Heart left ventricle (tissue), 16 donors: ENCODE measurements around the gene ARG1. TPM values are rescaled to one million over a fixed set of nuclear protein-coding genes. Genes with fewer than 3 reads are reported as not detected.

ENCODE experiments used
- ATAC-seq, 4 donors: fragments of 200-7000 bp; cut with Tn5 transposase; one replicate each; pipeline ENCODE4 v1.9.1; 2020 to 2022; ENCODE audit warnings: moderate library complexity in 4 of 4, mild to moderate bottlenecking in 3 of 4, moderate number of reproducible peaks in 1 of 4
- DNase-seq, 5 donors: peaks; one replicate each; pipeline ENCODE4 v3.0.0-alpha.2; 2020
- H3K27ac ChIP-seq, 12 donors: fragments of 200-600 bp; sonication (generic) in 4 of 12; one replicate each; pipeline versions ENCODE4 v1.5.0 to v1.8.0; 2016 to 2022; ENCODE audit warnings: mild to moderate bottlenecking in 2 of 12
- H3K27me3 ChIP-seq, 9 donors: fragments of 200-600 bp; sonication (generic) in 2 of 9; one replicate each; pipeline versions ENCODE4 v1.5.1 to v1.8.0; 2016 to 2022; ENCODE audit warnings: mild to moderate bottlenecking in 3 of 9
- H3K36me3 ChIP-seq, 9 donors: fragments of 200-600 bp; sonication (generic) in 2 of 9; one replicate each; pipeline versions ENCODE4 v1.5.0 to v1.8.0; 2018 to 2022; ENCODE audit warnings: mild to moderate bottlenecking in 2 of 9
- H3K4me1 ChIP-seq, 12 donors: fragments of 200-600 bp; sonication (generic) in 4 of 12; one replicate each; pipeline versions ENCODE4 v1.5.0 to v1.8.0; 2016 to 2022; ENCODE audit warnings: mild to moderate bottlenecking in 3 of 12
- H3K4me3 ChIP-seq, 12 donors: fragments of 200-600 bp; sonication (generic) in 4 of 12; one replicate each; pipeline versions ENCODE4 v1.5.0 to v1.8.0; 2017 to 2022; ENCODE audit warnings: mild to moderate bottlenecking in 9 of 12, moderate library complexity in 4 of 12
- H3K9me3 ChIP-seq, 12 donors: fragments of 200-600 bp; sonication (generic) in 4 of 12; one replicate each; pipeline versions ENCODE4 v1.5.0 to v1.8.0; 2016 to 2022; ENCODE audit warnings: mild to moderate bottlenecking in 1 of 12
- CTCF ChIP-seq, 12 donors: fragments of 200-600 bp; sonication (generic) in 4 of 12; IDR thresholded peaks; one replicate each; pipeline versions ENCODE4 v1.5.0 to v1.8.0; 2018 to 2022; ENCODE audit warnings: antibody characterized with exemption in 12 of 12, mild to moderate bottlenecking in 5 of 12
- POLR2A ChIP-seq, 2 donors: fragments of 450-650 bp; IDR thresholded peaks; one replicate each; pipeline ENCODE4 v1.6.1; 2017; ENCODE audit warnings: antibody characterized with exemption in 2 of 2, mild to moderate bottlenecking in 2 of 2, moderate library complexity in 2 of 2
- WGBS, 4 donors: extraction: QIAGEN DNeasy Blood & Tissue Kit in 2 of 4; methylation state at CpG; one replicate each; pipeline versions ENCODE4 v1.1.5 to v1.1.7; 2013 to 2018; 5-methylcytosine and 5-hydroxymethylcytosine counted together
- intact Hi-C, 10 donors: fragments of 100-400 bp; cut with DNase I; formaldehyde crosslinking; loops; one replicate each; pipeline versions ENCODE4 v1.11.1 to v1.14.2; 2022
- polyA plus RNA-seq, 2 donors: library from polyadenylated mRNA; stranded (reverse); fragments of 200-250 nt; gene quantifications; one replicate each; pipeline ENCODE4 v1.2.3, GENCODE V29; 2013
- total RNA-seq, 9 donors: library from RNA; depleted of rRNA in 2 of 9; stranded (reverse); fragments of >200 nt in 2 of 9; fragmentation: NEBNext Ultra II Directional in 3 of 9; extraction: Animal tissue kit (Norgen Biotek cat#: 25700) in 3 of 9; gene quantifications; one replicate each; pipeline versions ENCODE4 v1.1.0 to v1.2.4, GENCODE V29; 2016 to 2023
- donor health status: ischemic (EF 13 %, LVEDD 7.1; RV severe dilation, severe dysfunction).
- donor health status: healthy with polysubstance abuse.
- donor health status: DM: no; HTN: yes; CAD: no.
- donor health status: DM: no; HTN: no; CAD: no.
- donor health status: ischemic (EF 25% LVEDD 6.9; RV normal size, moderate dysfunction).
- donor health status: ischemic (EF 25% LVEDD 5.7; RV mildly dilated, moderate dysfunction).
- donor health status: healthy.
- donor health status: DM: yes; HTN: yes; CAD: no.
- donor health status: ischemic (EF 35%, LVEDD 5.7; RV mildly dilated, moderate dysfunction).
- donor health status: nonischemic (EF 11% LVEDD 7.7; RV severe dilation, severe dysfunction).
- donor health status: DM: yes; HTN: yes; CAD: no.
- donor health status: PGD.
- donor health status: ischemic (EF 29% LVEDD 5.4; RV normal size, mild dysfunction).
- donor health status: nonischemic (EF 23%, LVEDD 6.1; RV moderate dilation, normal function).

ARG1 gene
- total and polyA plus RNA-seq, 11 donors, result 0.37 to 0.94 (median 0.51) TPM; not detected in 6

GRCh38 chr6:131597446-131597845 is 24.4 kb downstream of the ARG1 start:
- Histone ChIP-seq H3K27me3 (no peaks in the 10 kb centered on the region), H3K4me1 (peaks cover 0 to 3% (median 0%) of the 10 kb centered on the region in 12 donors), H3K4me3 (no peak overlapping the region), H3K27ac (no peak overlapping the region), H3K36me3 (peaks cover 0 to 100% (median 100%) of the 10 kb centered on the region in 9 donors), H3K9me3 (no peaks in the 10 kb centered on the region)
- no peak for ATAC-seq
- TF ChIP-seq CTCF (IDR thresholded peaks at IDR 0.05), result peak in 5 of 12 donors; percentile 11 to 29 (median 23)
- TF ChIP-seq POLR2A (IDR thresholded peaks at IDR 0.05), result no peak
- WGBS, 4 donors, result 92 to 96% (median 96%) methylated on average over 3 of the region's 3 CpGs
- no peak for DNase-seq
- intact Hi-C loops, result no loop called here

DNA sequence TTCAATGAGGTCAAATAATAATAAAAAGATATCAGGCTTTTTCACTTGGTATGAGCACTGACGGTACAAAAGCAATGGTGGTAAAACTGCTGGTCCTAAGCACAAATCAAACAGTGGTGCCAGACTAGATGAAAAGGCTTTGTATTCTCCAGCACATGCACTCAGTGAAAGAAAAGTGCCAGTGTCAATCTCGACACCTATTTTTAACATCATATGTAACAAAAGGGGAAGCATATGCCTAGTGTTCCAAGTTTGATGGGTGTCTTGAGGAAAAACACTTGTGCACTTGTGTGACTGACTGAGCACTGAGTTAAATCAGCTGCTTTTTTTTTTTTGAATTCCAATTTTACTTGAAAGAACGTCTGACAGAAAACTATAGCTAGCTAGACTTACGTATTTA is 27.7 kb downstream of the ARG1 start:
- 55 to 61% (median 58%) methylated on average over 4 of the region's 4 CpGs for WGBS, 4 donors

DNA sequence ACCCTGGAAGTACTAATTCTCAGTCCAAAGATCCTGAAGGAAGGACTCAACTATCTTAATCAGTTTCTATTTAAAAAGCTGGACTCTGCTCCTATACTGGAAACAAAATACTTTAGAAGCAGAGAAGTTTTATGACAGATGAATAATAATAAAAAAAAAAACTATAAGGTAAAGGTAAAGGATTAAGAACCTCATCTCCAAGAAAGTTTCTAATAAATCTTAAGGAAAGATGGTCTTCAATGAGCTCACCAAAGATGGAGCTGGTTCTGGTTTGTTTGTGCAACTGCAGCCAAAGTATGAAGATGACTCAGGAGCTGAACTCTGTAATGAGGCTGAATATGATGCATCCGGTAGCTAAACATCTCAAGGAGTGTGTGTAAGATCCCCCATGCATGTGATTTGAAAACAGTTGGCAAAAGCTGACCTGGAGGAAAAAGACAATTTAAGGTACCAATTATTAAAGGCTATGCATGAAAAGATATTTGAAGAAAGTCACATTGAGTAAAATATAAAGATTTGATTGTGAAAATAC is 29.8 kb downstream of the ARG1 start:
- peaks cover 0 to 100% (median 100%) of the 10 kb centered on the region in 9 donors for H3K36me3 ChIP-seq
- H3K4me1 ChIP-seq, result peaks cover 0 to 3% (median 0%) of the 10 kb centered on the region in 12 donors
- H3K27ac ChIP-seq, result no peak overlapping the region
- TF ChIP-seq POLR2A (IDR thresholded peaks at IDR 0.05) (no peak), CTCF (IDR thresholded peaks at IDR 0.05) (no peak)
- H3K27me3 ChIP-seq, result no peaks in the 10 kb centered on the region
- ATAC-seq (no peak), DNase-seq (no peak)
- H3K4me3 ChIP-seq, result no peak overlapping the region
- intact Hi-C loops, result no loop called here
- no peaks in the 10 kb centered on the region for H3K9me3 ChIP-seq
- WGBS, 4 donors, result 83 to 97% (median 92%) methylated on average over 1 of the region's 1 CpG

More for the DNA sequence above, 27.7 kb downstream of the ARG1 start:
- no peaks in the 10 kb centered on the region for H3K27me3 ChIP-seq
- peaks cover 0 to 100% (median 100%) of the 10 kb centered on the region in 9 donors for H3K36me3 ChIP-seq
- TF ChIP-seq POLR2A (IDR thresholded peaks at IDR 0.05) (no peak), CTCF (IDR thresholded peaks at IDR 0.05) (no peak)
- no peak overlapping the region for H3K27ac ChIP-seq
- intact Hi-C loops, result no loop called here
- peaks cover 0 to 3% (median 0%) of the 10 kb centered on the region in 12 donors for H3K4me1 ChIP-seq
- no peak for DNase-seq
- no peak overlapping the region for H3K4me3 ChIP-seq
- ATAC-seq, result peak; percentile 42 to 80 (median 78)
- H3K9me3 ChIP-seq, result no peaks in the 10 kb centered on the region

- 84 to 88% (median 86%) methylated on average over 5 of the region's 5 CpGs for WGBS, 4 donors
- H3K36me3 ChIP-seq, result peaks cover 0 to 100% (median 100%) of the 10 kb centered on the region in 9 donors
- no peaks in the 10 kb centered on the region for H3K9me3 ChIP-seq
- TF ChIP-seq POLR2A (IDR thresholded peaks at IDR 0.05) (no peak), CTCF (IDR thresholded peaks at IDR 0.05) (no peak)
- no peak overlapping the region for H3K4me3 ChIP-seq
- ATAC-seq, result no peak
- no peak for DNase-seq
- intact Hi-C loops, result no loop called here
- no peak overlapping the region for H3K27ac ChIP-seq
- no peaks in the 10 kb centered on the region for H3K4me1 ChIP-seq
- no peaks in the 10 kb centered on the region for H3K27me3 ChIP-seq
These were observed 40.4 kb downstream of the ARG1 start for GRCh38 chr6:131613296-131613925.
